Metanephros (tissue), 2 donors: ENCODE data around the gene ADD3. TPM values are rescaled to one million over a fixed set of nuclear protein-coding genes. Genes with fewer than 3 reads are reported as not detected.

Experiments used
- small RNA-seq: library from RNA; depleted of rRNA; stranded (forward); fragments of <200 nt; gene quantifications from one replicate; pipeline ENCODE3, GENCODE V24; 2014; ENCODE audit warnings: low replicate concordance
- total RNA-seq: library from RNA; depleted of rRNA; stranded (reverse); fragments of >200 nt; gene quantifications from one replicate; pipeline ENCODE4 v1.2.3, GENCODE V29; 2014

ADD3 gene
- total RNA-seq, result 290 TPM

GRCh38 chr10:110007701-110008517, at the start of gene ADD3:
Gene ADD3 (plus strand): TSS chr10:110007984. CDS start chr10:110100654, 92,670 bp downstream.

Small RNA genes lying within 50 kb of the gene (small RNA-seq; reads per million reads assigned to genes)
- gene SNRPGP12, result not detected

Other genes starting within 250 kb of the ADD3 start
- gene XPNPEP1, start 84.5 kb upstream of the ADD3 start, total RNA-seq, result 106 TPM
- gene MXI1, start 199.6 kb downstream of the ADD3 start, total RNA-seq, result 44.6 TPM